ENCODE measurements around the gene SIN3B.

Gene SIN3B

DNA sequence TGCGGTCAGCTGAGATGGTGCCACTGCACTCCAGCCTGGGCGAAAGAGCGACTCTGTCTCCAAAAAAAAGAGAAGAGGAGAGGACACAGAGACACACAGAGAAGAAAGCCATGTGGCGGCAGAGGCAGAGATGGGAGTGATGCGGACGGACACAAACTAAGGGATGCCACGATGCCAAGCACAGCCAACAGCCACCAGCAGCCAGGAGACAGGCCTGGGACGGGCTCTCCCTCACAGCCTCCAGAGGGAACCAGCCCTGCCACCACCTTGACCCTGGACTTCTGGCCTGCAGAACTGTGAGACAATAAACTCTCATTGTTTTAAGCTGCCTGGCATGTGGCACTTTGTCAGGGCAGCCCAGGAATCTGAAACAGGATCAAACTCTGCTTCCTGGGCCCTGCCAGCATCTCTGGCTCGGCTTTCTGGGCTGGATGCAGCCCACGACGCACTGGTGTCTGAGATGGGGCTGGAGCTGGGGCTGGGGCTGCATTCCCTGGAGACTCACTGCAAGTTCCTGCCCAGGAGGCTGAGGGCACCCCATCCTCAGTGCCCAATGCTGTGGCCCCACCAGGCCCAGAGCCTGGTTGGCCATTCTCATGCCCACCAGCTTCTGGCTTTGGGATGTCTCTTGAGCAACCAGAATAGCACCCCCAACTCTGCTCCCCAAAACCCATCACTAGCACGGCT, 62.6 kb downstream of the SIN3B start:
- no peak for DNase-seq

DNA sequence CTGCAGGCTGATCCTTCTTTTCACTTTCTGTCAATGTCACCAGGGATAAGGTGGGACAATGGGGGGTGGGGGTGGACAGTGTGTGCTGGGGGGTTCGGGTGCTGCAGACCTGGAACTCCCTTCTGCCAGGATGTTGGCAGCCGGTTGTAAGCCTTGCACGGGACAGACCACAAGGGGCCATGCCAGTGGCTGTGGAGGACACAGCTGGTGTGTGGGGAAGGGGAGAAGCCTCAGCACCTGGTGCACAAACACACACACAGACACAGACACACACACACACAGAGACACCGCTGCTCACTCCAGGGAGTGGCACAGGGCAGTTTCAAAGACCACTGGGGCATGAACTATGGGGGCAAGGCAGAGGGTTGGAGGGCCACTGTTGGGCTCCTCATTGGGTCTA, 63.2 kb downstream of the SIN3B start:
- DNase-seq = no peak

DNA sequence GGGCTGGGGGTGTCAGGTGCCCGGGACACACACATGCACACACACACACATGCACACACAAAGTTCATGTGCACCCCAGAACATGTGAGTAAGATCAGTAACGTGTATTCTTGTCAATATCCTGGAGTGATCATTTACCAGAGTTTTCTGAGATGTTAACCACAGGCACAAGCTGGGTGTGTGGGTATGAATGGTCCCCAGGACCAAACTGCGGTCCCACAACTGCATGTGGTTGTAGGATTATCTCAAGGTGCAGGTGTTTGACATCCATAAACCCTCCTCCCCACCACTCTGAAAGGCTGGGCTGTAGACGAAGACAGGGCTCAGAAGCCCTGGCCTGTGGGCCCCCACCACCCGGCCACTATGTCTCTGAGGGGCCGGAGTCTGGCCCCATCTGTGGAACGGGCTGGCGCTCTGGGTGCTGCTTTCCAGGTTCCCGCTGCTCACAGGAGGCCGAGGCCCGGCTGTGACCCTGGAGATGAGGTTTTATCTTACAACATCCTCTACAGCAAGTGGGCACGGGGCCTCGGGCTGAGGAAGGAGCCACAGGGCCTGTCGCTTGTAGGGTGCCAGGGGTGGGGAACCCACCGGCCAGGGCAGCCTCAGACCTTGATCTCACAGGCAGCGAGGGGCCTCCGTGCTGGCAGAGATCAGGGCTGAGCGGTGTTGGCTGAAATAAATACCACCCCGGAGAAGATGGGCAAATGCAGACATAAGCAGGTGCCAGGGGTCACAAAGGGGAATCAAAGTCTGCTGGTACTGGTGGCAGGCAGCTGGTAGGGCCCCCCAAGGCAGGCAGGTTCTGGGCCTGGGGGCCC, 63.9 kb downstream of the SIN3B start:
- no peak for DNase-seq

DNA sequence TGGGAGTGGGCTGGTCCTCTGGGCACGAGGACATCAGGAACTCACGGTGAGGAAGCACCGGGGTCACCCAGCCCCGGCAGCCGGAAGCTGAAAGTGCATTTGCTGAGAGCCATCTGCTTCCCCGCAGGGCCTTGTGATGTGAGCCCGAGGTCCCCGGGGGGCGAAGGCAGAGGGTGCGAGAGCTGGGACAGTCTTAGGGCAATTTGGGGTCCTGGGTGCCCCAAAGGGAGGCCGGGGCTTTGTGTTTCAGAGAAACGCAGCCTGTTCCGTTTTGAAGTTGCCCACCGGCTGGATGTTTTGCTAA, 64.4 kb downstream of the SIN3B start:
- no peak for DNase-seq

DNA sequence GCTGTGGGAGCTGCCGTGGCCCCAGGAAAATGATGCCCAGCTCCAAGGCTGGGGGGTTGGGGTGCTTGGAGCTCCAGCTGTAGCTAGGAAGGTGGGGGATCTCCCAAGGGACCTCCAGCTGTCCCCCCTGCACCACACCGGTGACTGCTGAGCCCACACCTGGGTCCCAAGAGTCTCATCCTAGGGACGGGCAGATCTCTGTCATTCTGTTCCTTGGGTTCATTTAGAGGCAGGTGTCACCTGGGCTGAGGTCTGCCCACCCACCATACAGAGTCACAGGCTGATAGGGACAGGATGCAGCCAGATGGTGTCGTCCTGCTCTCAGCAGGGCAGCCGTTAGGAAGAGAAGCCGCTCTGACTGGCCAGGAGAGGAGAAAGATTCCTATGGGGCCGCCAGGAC, 64.9 kb downstream of the SIN3B start:
- peak; percentile 16 for DNase-seq

DNA sequence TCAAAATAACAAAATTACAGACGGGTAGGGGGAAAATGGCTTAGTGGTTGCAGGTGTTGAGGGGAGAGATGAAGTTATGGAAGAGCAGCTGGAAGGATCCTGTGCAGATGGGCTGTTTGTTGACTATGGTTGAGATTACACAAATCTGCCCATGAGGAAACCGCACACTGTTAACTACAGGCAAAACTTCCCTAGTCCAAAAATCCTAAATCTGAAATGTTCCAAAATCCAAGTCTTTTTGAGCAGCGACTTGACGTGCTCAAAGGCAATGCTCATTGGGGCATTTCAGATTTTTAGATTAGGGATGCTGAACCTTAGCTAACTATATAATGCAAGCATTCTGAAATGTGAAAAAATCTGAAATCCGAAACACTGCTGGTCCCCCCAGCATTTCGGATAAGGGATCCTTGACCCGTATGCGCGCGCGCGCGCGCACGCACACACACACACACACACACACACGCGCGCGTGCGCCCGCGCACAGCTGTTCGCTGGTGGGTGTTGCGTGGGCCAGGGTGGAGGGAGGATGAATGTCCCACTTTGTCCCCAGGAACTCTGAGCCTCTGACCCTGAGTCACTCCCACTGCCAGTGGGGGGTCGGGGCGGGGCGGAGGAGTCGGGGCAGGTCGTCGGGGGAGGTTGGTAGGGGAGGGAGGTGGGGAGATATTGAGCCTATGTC, 66.4 kb downstream of the SIN3B start:
- DNase-seq = no peak

DNA sequence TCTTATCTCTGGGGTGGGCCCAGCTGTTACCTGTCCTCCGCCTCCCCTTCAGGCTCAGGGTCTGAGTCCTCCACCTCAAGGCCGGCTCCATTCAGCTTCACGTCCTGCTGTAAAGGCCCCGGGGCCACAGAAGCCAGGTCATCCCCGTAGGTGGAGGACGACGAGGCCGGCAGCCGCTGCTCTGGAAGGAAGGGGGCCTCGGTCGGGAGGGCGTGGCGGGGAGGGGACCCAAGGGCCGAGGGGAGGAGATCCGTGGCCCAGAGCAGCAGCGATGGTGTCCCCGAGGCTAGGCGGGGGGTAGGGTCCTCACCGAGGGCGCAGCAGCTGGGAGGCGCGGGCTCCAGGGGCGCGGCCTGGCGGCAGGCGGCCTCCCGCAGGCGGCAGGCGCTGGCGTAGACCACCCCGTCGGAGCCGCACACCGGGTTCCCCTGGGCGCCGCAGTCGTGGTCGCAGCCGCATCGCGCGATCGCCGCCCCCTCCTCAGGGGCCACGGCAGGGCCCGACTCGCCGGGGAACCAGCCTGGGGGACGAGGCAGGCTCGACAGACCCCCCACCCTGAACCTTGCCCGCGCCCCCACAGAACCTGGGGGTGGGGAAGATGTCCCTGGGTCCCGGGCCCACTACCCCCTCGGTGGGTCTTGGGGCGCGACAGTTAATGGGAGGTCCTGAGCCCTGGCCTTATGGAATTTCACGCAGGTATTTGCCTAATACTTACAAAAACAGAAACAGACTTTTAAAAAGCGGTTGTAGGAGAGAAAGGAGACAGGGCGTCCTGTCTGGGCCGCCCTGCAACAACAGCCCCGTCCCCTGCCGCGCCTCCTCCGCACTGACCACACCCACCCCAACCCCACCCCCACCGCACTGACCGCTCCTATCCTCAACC, 67.2 kb downstream of the SIN3B start:
- no peak for DNase-seq

DNA sequence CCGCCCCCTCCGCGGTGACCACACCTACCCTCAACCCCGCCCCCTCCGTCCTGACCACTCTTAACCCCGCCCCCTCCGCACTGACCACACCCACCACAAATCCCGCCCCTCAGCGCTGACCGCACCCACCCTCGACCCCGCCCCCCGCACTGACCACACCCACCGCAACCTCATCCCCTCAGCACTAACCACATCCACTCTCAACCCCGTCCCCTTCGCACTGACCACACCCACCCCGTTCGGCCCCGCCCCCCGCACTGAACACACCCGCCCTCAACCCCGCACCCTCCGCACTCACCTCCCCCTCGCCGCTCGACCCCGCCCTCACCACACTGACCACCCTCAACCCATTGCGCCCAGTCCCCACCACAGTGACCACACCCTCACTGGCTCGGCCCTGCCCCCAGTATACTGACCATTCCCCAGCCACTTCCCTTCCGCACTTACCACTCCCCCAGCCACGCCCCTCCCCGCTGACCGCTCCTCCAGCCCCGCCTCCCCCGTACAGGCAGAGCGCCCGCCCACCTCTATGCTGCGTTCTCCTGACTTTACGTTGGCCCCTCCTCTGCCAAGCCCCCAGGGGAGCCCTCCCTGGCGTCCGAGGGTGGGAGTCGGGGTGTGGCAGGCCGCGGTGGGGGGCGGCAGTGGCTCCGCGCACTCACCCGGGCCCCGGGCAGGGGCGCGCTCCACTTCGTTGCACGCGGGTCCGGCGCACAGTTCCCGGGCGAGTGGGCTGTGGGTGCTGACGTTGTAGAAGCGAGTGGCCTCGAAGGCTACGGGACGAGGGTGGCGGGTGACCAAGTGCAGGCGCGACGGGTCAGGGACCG, 68.0 kb downstream of the SIN3B start:
- peak; percentile 31 for DNase-seq

DNA sequence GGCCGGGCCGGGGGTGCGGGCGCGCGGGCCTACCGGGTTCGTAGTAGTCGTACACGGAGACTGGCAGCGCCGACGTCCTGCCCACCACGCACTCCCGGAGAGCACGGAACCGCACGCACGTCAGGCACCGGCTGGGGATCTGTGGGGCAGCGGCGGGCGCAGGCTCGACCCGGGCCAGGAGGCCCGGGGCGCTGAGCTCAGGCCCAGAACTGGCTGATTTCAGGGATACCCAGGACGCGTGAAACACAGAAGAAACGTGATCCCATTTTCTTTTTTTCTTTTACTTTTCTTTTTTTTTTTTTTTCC, 68.6 kb downstream of the SIN3B start:
- no peak for DNase-seq

DNA sequence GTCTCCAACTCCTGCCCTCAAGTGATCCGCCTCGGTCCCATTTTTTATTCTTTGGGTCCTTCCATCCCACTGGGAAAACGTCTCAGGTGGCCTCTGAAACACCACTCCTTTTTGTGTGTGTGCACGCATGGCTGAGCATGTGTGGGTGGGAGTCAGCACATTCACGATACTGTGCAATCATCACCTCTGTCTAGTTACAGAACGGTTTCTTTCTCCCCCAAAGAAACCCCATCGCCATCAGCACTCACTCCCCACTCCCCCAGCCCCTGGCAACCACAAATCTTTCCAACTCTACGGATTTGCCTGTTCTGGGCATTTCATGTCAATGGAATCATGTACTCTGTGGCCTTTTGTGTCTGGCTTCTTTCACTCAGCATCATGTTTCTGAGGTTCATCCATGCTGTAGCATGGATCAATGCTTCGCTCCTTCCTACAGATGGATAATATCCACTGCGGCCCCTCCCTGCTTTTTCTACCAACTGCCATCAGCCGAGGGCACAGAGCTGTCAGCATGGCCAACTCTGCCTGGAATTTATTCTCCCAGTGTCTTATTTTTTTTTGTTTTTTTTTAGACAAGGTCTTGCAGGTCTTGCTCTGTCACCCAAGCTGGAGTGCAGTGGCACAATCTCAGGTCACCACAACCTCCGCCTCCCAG, 69.3 kb downstream of the SIN3B start:
- DNase-seq = no peak

DNA sequence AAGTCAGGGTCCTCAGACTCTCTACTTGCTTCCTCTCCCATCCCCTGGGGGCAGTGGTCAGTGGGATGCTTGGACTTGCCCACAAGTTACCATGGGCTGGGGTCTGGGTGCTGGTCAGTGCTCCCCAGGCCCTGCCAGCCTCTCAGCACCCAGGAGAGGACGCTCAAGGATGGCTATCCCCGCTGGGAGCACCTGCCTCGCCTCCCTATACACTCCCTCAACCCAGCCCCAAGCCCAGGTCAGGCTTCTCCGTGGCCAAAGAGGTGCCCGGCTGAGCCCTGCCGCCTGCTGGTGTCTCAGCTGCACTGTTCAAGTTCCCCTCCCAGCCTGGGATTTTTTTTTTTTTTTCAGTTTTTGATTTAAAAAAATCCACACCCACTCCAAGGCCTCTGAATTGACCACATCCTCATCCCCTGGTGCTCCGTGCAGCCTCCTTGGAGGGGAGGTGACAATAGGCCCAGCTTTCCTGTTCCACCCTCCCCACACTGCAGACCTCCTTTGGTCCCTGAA, 70.4 kb downstream of the SIN3B start:
- DNase-seq = peak; percentile 26

DNA sequence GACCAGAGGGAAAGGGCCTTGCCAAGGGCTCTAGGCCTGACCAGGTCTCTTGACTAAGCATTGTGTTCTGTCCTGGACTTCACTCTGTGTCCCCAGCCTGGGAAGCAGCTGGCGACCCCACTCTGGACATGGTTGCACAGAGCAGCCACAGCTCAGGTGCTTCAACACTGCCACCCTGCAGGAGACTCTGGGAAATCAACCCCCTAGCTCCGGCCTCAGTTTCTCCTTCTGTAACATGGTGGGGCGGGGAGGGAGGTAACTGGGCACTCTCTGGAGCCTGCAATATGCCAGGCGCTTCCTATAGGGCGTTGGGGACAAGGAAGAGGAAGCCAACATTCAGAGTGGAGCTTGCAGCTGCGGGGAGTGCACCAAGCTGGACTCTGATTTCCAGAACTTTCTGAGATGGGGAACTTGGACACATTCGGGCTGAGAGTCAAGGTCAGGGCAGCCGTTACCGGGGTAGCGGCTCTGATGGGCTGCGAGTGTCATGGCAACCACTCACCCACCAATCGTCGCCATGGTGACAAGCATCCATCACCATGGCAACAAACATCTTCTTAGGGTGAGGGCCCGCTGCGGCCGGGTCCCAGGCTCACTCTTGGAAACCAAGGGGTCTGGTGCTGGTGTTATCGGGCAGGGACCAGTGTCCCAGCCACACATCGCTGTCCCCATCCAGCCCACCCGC, 72.4 kb downstream of the SIN3B start:
- DNase-seq = no peak

DNA sequence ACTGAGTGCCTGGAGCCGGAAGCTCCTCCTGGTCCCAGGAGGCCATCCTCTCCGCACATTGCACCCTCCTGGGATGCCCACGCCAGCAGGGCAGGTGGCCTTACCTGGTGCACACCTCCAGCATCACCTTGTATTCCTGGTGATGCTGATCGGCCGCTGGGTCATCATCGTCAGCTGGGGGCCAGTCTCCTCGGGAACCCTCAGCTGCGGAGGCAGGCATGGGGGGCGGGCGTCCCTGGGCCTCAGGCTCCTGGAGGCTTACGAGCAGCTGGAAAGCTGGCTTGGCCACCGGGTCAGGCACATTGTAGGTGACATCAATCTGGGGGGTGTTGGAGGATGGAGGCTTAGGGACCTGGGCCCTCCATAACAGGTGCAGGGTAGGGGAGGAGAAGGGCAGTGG, 73.3 kb downstream of the SIN3B start:
- DNase-seq = no peak

DNA sequence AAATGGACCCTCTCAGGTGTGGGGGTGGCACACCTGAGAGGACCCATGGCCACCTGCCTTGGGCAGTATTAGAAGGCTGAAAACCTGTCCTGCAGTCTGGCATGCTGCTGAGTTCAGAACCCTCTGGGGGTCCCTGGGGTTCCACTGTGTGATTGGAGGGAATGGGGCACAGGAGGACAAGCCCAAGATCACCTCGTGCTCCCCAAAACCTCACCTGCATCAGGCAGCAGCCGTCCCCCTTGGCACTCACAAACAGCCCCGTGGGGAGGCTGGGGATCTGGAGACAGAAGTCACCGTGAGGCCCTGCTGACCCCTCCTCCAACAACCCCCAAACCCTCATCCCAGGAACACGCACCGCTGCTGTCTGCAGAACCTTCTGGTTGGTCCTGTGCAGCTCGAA, 74.1 kb downstream of the SIN3B start:
- no peak for DNase-seq

DNA sequence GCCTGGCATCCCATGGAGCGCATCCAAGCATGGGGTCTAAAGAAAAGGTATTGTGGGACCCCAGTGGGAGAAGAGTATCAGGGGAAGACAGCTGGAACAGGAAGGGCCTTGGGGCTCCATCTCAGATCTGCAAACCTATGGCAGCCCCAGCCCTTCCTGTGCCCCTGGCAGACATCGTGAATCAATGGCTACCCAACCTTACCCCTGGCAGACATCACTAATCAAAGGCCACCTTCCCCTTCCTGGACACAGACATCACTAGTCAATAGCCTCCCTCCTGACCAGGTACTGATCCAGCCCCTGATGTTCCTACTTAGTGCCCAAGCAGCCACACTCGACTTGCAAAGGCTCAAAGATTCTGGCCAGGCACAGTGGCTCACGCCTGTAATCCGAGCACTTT, 75.4 kb downstream of the SIN3B start:
- DNase-seq = no peak

DNA sequence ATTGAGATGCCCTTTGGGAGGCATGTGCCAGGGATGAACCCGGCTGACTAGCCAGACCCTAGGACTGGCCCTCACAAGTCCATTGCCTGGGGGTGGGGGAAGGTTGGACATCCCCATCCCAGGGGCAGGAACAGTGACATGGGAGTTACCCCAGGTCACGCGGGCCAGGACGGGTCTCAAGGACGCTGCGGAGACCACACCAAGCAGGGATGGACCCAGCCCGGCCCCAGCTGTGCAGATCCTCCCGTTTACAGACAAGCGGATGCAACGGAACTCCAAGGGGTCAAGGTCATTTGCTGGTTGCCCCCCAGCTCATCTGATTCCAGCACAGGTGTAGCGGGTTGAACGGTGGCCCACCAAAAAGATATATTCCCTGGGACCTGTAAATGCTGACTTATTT, 79.6 kb downstream of the SIN3B start:
- DNase-seq = no peak

DNA sequence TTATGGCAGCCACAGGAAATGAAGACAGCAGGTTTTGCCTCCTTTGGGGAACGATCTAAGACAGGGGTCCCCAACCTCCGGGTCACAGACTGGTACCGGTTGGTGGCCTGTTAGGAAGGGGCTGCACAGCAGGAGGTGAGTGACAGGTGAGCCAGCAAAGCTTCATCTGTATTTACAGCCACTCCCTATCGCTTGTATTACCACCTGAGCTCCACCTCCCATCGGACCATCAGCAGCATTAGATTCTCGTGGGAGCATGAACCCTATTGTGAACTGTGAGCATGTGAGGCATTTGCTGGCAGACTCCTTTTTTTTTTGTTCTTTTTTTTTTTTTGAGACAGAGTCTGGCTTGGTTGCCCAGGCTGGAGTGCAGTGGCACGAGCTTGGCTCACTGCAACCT, 81.8 kb downstream of the SIN3B start:
- DNase-seq = no peak

DNA sequence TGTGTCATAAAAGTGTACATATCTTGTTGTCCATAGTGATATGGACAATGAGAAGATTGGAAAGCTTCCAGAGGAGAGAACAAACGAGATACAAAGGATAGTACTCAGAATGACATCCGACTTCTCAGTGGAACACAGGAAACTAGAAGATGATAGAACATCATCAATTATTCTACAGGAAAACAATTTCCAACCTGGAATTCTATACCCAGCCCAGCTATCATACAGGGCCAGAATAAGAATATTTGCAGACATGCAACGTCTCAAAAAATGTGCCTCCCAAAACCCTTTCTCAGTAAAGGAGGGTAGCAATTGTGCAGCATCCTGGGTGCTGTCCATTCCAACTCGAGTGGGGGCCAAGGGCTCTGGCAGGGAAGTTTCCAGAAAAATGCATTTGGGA, 83.6 kb downstream of the SIN3B start:
- no peak for DNase-seq

DNA sequence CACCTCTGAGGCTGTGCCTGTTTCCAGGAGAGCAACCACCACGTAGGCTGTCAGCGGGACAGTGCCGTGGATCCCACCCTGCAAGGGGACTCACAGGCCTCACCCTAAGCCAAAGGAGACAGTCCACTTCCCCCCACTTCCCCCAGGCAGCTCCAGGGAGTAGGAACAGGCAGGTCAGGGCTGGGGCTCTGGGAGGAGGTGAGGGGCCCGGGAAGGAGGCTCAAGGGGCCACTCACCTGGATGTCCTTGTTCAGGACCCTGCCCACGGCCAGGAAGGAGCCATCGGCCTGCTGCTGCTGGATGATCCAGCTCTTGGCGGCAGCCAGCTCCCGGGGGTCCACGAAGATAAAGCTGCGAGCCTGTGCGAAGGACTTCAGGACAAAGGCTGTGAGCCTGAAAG, 85.2 kb downstream of the SIN3B start:
- DNase-seq = no peak

DNA sequence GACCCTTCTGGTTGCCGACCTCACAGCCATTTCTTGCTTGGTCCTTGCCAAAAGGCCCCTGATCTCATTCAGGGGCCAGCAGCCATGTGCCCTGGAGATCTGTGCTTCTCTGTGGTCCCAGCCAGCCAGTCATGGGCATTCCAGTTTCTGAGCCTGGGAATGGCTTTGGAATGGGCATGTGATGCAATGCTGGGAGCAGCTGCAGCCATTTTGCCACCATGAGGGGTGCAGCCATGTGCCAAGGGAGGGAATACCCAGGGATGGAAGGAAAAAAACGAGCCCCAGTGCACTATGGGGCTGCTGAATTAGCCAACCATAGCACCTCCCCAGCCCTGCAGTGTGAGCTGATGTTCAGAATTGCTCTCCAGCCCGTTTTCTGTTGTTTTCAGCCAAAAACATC, 85.9 kb downstream of the SIN3B start:
- DNase-seq = no peak

DNA sequence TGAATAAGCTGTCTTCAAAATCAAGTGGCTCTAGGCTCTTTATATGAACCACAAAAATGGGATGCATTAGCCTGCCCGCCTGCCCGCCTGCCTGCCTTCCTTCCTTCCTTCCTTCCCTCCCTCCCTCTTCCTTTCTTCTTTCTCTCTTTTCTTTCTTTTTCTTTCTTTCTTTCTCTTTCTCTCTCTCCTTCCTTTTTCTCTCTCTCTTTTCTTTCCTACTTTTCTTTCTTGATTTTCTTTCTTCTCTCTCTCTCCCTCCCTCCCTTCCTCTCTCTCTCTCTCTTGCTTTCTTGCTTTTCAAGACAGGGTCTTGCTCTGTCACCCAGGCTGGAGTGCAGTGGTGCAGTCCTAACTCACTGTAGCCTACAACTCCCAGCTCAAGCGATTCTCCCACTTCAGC, 86.5 kb downstream of the SIN3B start:
- DNase-seq = no peak
